Stromal cell of bone marrow (primary cell): ENCODE results near the gene USP47.
"Not testable (repeated sequence)": the region's sequence is repeated elsewhere in the genome, so short reads cannot be mapped to it uniquely, and the experiment has no call there.

Experiments used
- DNase-seq: peaks from one replicate; pipeline ENCODE4 v3.0.0-alpha.2; 2012; ENCODE audit warnings: low read depth

Gene USP47

GRCh38 chr11:11831406-11831805 lies 10.4 kb upstream of the USP47 start:
- not testable (repeated sequence) for DNase-seq

GRCh38 chr11:11836676-11837231 lies 5.0 kb upstream of the USP47 start:
- DNase-seq: no peak

GRCh38 chr11:11839718-11840117 lies 2.1 kb upstream of the USP47 start:
- no peak for DNase-seq

GRCh38 chr11:11841116-11841722 lies 553 bp upstream of the USP47 start:
- no peak for DNase-seq

GRCh38 chr11:11842421-11843008 lies 743 bp downstream of the USP47 start:
- peak; percentile 80 for DNase-seq

GRCh38 chr11:11843211-11843621 lies 1.4 kb downstream of the USP47 start:
- peak; percentile 70 for DNase-seq

GRCh38 chr11:11843642-11844041 lies 1.9 kb downstream of the USP47 start:
- no peak for DNase-seq

GRCh38 chr11:11844272-11844671 lies 2.5 kb downstream of the USP47 start:
- no peak for DNase-seq

GRCh38 chr11:11845071-11845470 lies 3.3 kb downstream of the USP47 start:
- DNase-seq: no peak

- no peak for DNase-seq
Measured at GRCh38 chr11:11845551-11845950, 3.8 kb downstream of the USP47 start.

- DNase-seq: no peak
Measured at GRCh38 chr11:11847082-11847481, 5.3 kb downstream of the USP47 start.

GRCh38 chr11:11848891-11849746 lies 7.3 kb downstream of the USP47 start:
- peak; percentile 35 for DNase-seq

GRCh38 chr11:11850668-11851067 lies 8.9 kb downstream of the USP47 start:
- DNase-seq: no peak

GRCh38 chr11:11856638-11857037 lies 14.9 kb downstream of the USP47 start:
- DNase-seq: no peak

GRCh38 chr11:11857769-11858168 lies 16.0 kb downstream of the USP47 start:
- no peak for DNase-seq

GRCh38 chr11:11858676-11859075 lies 16.9 kb downstream of the USP47 start:
- DNase-seq: no peak

GRCh38 chr11:11860103-11860979 lies 18.6 kb downstream of the USP47 start:
- no peak for DNase-seq

GRCh38 chr11:11862999-11863398 lies 21.2 kb downstream of the USP47 start:
- no peak for DNase-seq

- DNase-seq: no peak
Measured at GRCh38 chr11:11864332-11864731, 22.6 kb downstream of the USP47 start.

- no peak for DNase-seq
Measured at GRCh38 chr11:11864803-11865202, 23.0 kb downstream of the USP47 start.

GRCh38 chr11:11865449-11865848 lies 23.7 kb downstream of the USP47 start:
- DNase-seq: no peak

- no peak for DNase-seq
Measured at GRCh38 chr11:11866203-11866602, 24.4 kb downstream of the USP47 start.
